GM18502 (cell line): ENCODE measurements around the gene CDK17.
"Not testable (repeated sequence)": the region's sequence is repeated elsewhere in the genome, so short reads cannot be mapped to it uniquely, and the experiment has no call there.

Source experiments
- ATAC-seq: cut with Tn5 transposase; IDR thresholded peaks from one replicate; pipeline ENCODE4 v1.9.1; 2021; ENCODE audit warnings: mild to moderate bottlenecking; ENCODE audit not compliant: unreplicated experiment, poor library complexity

Gene CDK17

GRCh38 chr12:96419576-96420276 is 19.5 kb upstream of the CDK17 start:
- ATAC-seq: peak; percentile 62

GRCh38 chr12:96417688-96418087 is 17.4 kb upstream of the CDK17 start:
- peak; percentile 56 for ATAC-seq

GRCh38 chr12:96416033-96416799 is 16.0 kb upstream of the CDK17 start:
- ATAC-seq: no peak

- ATAC-seq: no peak
Measured at GRCh38 chr12:96414637-96415036, 14.4 kb upstream of the CDK17 start.

GRCh38 chr12:96412431-96412830 is 12.2 kb upstream of the CDK17 start:
- no peak for ATAC-seq

- no peak for ATAC-seq
Measured at GRCh38 chr12:96409731-96410130, 9.5 kb upstream of the CDK17 start.

- no peak for ATAC-seq
Measured at GRCh38 chr12:96408993-96409392, 8.8 kb upstream of the CDK17 start.

GRCh38 chr12:96407429-96408097 is 7.3 kb upstream of the CDK17 start:
- ATAC-seq: peak; percentile 96

GRCh38 chr12:96404696-96405095 is 4.5 kb upstream of the CDK17 start:
- ATAC-seq: no peak

- ATAC-seq: no peak
Measured at GRCh38 chr12:96403870-96404269, 3.6 kb upstream of the CDK17 start.

GRCh38 chr12:96402522-96402921 is 2.3 kb upstream of the CDK17 start:
- ATAC-seq: not testable (repeated sequence)

GRCh38 chr12:96402061-96402460 is 1.8 kb upstream of the CDK17 start:
- ATAC-seq: no peak

- peak; percentile 32 for ATAC-seq
Measured at GRCh38 chr12:96401076-96401871, 1.0 kb upstream of the CDK17 start.

- ATAC-seq: peak; percentile 4
Measured at GRCh38 chr12:96400631-96401075, 414 bp upstream of the CDK17 start.

- peak; percentile 39 for ATAC-seq
Measured at GRCh38 chr12:96399120-96399918, 920 bp downstream of the CDK17 start.

- no peak for ATAC-seq
Measured at GRCh38 chr12:96398424-96399119, 1.7 kb downstream of the CDK17 start.

GRCh38 chr12:96397756-96398423 is 2.3 kb downstream of the CDK17 start:
- ATAC-seq: no peak

- no peak for ATAC-seq
Measured at GRCh38 chr12:96396914-96397313, 3.3 kb downstream of the CDK17 start.
